Neural cell (in vitro differentiated cells): Measurements from ENCODE around the gene SEPTIN5. TPM values are rescaled to one million over a fixed set of nuclear protein-coding genes. Genes with fewer than 3 reads are reported as not detected.

Experiments used
- H2AFZ ChIP-seq: fragments of 200-600, 300-800 bp; sonication (generic), shearing (Covaris generic); 2 replicates; pipeline ENCODE4 v1.6.0; 2014; ENCODE audit warnings: low read depth, mild to moderate bottlenecking, antibody characterized with exemption, low read length, moderate library complexity
- H3F3A ChIP-seq: fragments of 200-600 bp; shearing (Covaris generic); 2 replicates; pipeline ENCODE4 v1.6.1; 2016; ENCODE audit warnings: mild to moderate bottlenecking, moderate library complexity, mixed read lengths, antibody characterized with exemption, low read length; ENCODE audit not compliant: insufficient read depth, poor library complexity, severe bottlenecking
- H3K27ac ChIP-seq: fragments of 200-600, 300-800 bp; sonication (generic), shearing (Covaris generic); 2 replicates; pipeline ENCODE4 v1.5.1; 2014; ENCODE audit warnings: mild to moderate bottlenecking, low read length, moderate library complexity
- H3K27me3 ChIP-seq: fragments of 300-800, 200-600 bp; sonication (generic), shearing (Covaris generic); 2 replicates; pipeline ENCODE4 v1.6.0; 2014; ENCODE audit warnings: mild to moderate bottlenecking, low read depth, low read length, moderate library complexity; ENCODE audit not compliant: insufficient read depth
- H3K36me3 ChIP-seq: fragments of 300-800, 200-600 bp; sonication (generic), shearing (Covaris generic); 2 replicates; pipeline ENCODE4 v1.5.1; 2014; ENCODE audit warnings: mild to moderate bottlenecking, antibody characterized with exemption, low read length, moderate library complexity; ENCODE audit not compliant: insufficient read depth
- H3K4me2 ChIP-seq: fragments of 300-800, 200-600 bp; sonication (generic), shearing (Covaris generic); 2 replicates; pipeline ENCODE4 v1.6.0; 2014; ENCODE audit warnings: mild to moderate bottlenecking, low read length
- H3K4me3 ChIP-seq: fragments of 300-800, 200-600 bp; sonication (generic), shearing (Covaris generic); 2 replicates; pipeline ENCODE4 v1.5.1; 2014; ENCODE audit warnings: mild to moderate bottlenecking, low read length, moderate library complexity
- H3K79me2 ChIP-seq: fragments of 200-600 bp; shearing (Covaris generic); replicated peaks from 2 replicates; pipeline ENCODE4 v1.6.0; 2014; ENCODE audit warnings: mild to moderate bottlenecking, low read length, moderate library complexity; ENCODE audit not compliant: insufficient read depth
- H3K9ac ChIP-seq: fragments of 300-800, 200-600 bp; sonication (generic), shearing (Covaris generic); 2 replicates; pipeline ENCODE4 v1.6.1; 2016; ENCODE audit warnings: mild to moderate bottlenecking, low read length, mixed read lengths
- H3K9me2 ChIP-seq: fragments of 200-600 bp; shearing (Covaris generic); 2 replicates; pipeline ENCODE4 v1.6.1; 2016; ENCODE audit warnings: mild to moderate bottlenecking, low read length, mixed read lengths; ENCODE audit not compliant: insufficient read depth
- H3K9me3 ChIP-seq: fragments of 200-600, 300-800 bp; sonication (generic), shearing (Covaris generic); 2 replicates; pipeline ENCODE4 v1.6.1; 2016; ENCODE audit warnings: mild to moderate bottlenecking, mixed run types, low read length, moderate library complexity, mixed read lengths
- H4K20me1 ChIP-seq: fragments of 200-600 bp; shearing (Covaris generic); 2 replicates; pipeline ENCODE4 v1.6.1; 2016; ENCODE audit warnings: mild to moderate bottlenecking, mixed run types; ENCODE audit not compliant: insufficient read depth
- EZH2 ChIP-seq: fragments of 200-600, 300-800 bp; shearing (Covaris generic), sonication (generic); IDR thresholded peaks from 2 replicates; pipeline ENCODE4 v1.6.1; 2014; ENCODE audit warnings: antibody characterized with exemption, low read length, borderline replicate concordance, mild to moderate bottlenecking; ENCODE audit not compliant: insufficient read depth, poor library complexity, severe bottlenecking
- MXI1 ChIP-seq: fragments of 450-650 bp; conservative IDR thresholded peaks from 2 replicates; pipeline ENCODE4 v1.6.1; 2014; ENCODE audit warnings: antibody characterized with exemption, mild to moderate bottlenecking; ENCODE audit not compliant: poor library complexity, severe bottlenecking
- POLR2AphosphoS5 ChIP-seq: IDR thresholded peaks from 2 replicates; pipeline ENCODE4 v1.6.1; 2012
- REST ChIP-seq: IDR thresholded peaks from 2 replicates; pipeline ENCODE4 v1.6.1; 2012; ENCODE audit warnings: borderline replicate concordance
- SMC3 ChIP-seq: fragments of 450-650 bp; conservative IDR thresholded peaks from 2 replicates; pipeline ENCODE4 v1.6.1; 2014; ENCODE audit warnings: antibody characterized with exemption, mild to moderate bottlenecking, moderate library complexity; ENCODE audit not compliant: poor library complexity
- TAF1 ChIP-seq: IDR thresholded peaks from 2 replicates; pipeline ENCODE4 v1.6.1; 2012; ENCODE audit warnings: low read depth
- polyA plus RNA-seq: library from polyadenylated mRNA; depleted of rRNA; stranded (reverse); fragments of >200 nt; gene quantifications from 2 replicates; pipeline ENCODE4 v1.2.3, GENCODE V29; 2014
- TF ChIP-seq, protein P1 (sequence below): fragments of 450-650 bp; IDR thresholded peaks from 2 replicates; pipeline ENCODE4 v1.5.1; 2014; ENCODE audit warnings: antibody characterized with exemption, mild to moderate bottlenecking, moderate library complexity; ENCODE audit not compliant: poor library complexity, severe bottlenecking

Gene SEPTIN5
- polyA plus RNA-seq, 1 donor from 2014 or later, result 166 TPM

- Histone ChIP-seq H2AFZ (no peak overlapping the region), H3F3A (no peaks in the 10 kb centered on the region), H3K27ac (no peak overlapping the region), H3K4me3 (no peak overlapping the region), H3K4me2 (no peak overlapping the region), H3K9me3 (no peaks in the 10 kb centered on the region), H3K36me3 (no peaks in the 10 kb centered on the region), H3K79me2 (no peaks in the 10 kb centered on the region), H4K20me1 (no peaks in the 10 kb centered on the region), H3K9ac (no peak overlapping the region), H3K27me3 (no peaks in the 10 kb centered on the region), H3K9me2 (no peaks in the 10 kb centered on the region)
- TF ChIP-seq POLR2AphosphoS5 (no peak), MXI1 (no peak), EZH2 (no peak), SMC3 (no peak), REST (no peak)
- TF ChIP-seq, protein P1, sequence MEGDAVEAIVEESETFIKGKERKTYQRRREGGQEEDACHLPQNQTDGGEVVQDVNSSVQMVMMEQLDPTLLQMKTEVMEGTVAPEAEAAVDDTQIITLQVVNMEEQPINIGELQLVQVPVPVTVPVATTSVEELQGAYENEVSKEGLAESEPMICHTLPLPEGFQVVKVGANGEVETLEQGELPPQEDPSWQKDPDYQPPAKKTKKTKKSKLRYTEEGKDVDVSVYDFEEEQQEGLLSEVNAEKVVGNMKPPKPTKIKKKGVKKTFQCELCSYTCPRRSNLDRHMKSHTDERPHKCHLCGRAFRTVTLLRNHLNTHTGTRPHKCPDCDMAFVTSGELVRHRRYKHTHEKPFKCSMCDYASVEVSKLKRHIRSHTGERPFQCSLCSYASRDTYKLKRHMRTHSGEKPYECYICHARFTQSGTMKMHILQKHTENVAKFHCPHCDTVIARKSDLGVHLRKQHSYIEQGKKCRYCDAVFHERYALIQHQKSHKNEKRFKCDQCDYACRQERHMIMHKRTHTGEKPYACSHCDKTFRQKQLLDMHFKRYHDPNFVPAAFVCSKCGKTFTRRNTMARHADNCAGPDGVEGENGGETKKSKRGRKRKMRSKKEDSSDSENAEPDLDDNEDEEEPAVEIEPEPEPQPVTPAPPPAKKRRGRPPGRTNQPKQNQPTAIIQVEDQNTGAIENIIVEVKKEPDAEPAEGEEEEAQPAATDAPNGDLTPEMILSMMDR, result no peak
Observed at GRCh38 chr22:19733755-19734154, 19.5 kb downstream of the SEPTIN5 start.

- H3K9me3 ChIP-seq, result no peaks in the 10 kb centered on the region
- H3K9ac ChIP-seq, result no peak overlapping the region
- no peak for TF ChIP-seq MXI1
- TF ChIP-seq, protein P1, result no peak
- TF ChIP-seq TAF1, result no peak
- TF ChIP-seq EZH2, result no peak
- TF ChIP-seq SMC3, result no peak
- H3K79me2 ChIP-seq, result no peaks in the 10 kb centered on the region
- H3K4me2 ChIP-seq, result no peak overlapping the region
- H3F3A ChIP-seq, result no peaks in the 10 kb centered on the region
- no peak overlapping the region for H2AFZ ChIP-seq
- H3K9me2 ChIP-seq, result no peaks in the 10 kb centered on the region
- H3K27ac ChIP-seq, result no peak overlapping the region
- H4K20me1 ChIP-seq, result no peaks in the 10 kb centered on the region
- H3K36me3 ChIP-seq, result no peaks in the 10 kb centered on the region
- H3K4me3 ChIP-seq, result no peak overlapping the region
- H3K27me3 ChIP-seq, result no peaks in the 10 kb centered on the region
Observed at GRCh38 chr22:19734163-19734562, 19.9 kb downstream of the SEPTIN5 start.
